Liver (tissue), 9 donors: ENCODE data around the gene MCF2L. TPM values are rescaled to one million over a fixed set of nuclear protein-coding genes. Genes with fewer than 3 reads are reported as not detected.

Experiments used
- DNase-seq: peaks from one replicate; pipeline ENCODE4 v3.0.0-alpha.2; 2017; ENCODE audit warnings: low spot score
- H3K27ac ChIP-seq, 2 donors: one replicate each; pipeline ENCODE4 v1.7.0; 2013; ENCODE audit warnings: inconsistent platforms in 2 of 2, low read length in 2 of 2, control low read depth in 1 of 2, low read depth in 1 of 2, mild to moderate bottlenecking in 1 of 2
- H3K27me3 ChIP-seq, 4 donors: one replicate each; pipeline versions ENCODE4 v1.6.1 to v1.7.0; 2013; ENCODE audit warnings: low read length in 3 of 4, inconsistent platforms in 1 of 4, mild to moderate bottlenecking in 1 of 4, moderate library complexity in 1 of 4; ENCODE audit not compliant: control insufficient read depth in 4 of 4, insufficient read depth in 4 of 4
- H3K36me3 ChIP-seq, 4 donors: one replicate each; pipeline versions ENCODE4 v1.6.1 to v1.7.0; 2013; ENCODE audit warnings: low read length in 3 of 4, mild to moderate bottlenecking in 3 of 4, low read depth in 1 of 4, moderate library complexity in 1 of 4; ENCODE audit not compliant: control insufficient read depth in 4 of 4, insufficient read depth in 3 of 4
- H3K4me1 ChIP-seq, 4 donors: one replicate each; pipeline versions ENCODE4 v1.6.1 to v1.7.0; 2013; ENCODE audit warnings: low read length in 3 of 4, mild to moderate bottlenecking in 3 of 4, moderate library complexity in 1 of 4; ENCODE audit not compliant: control insufficient read depth in 4 of 4, insufficient read depth in 4 of 4
- H3K4me3 ChIP-seq, 3 donors: one replicate each; pipeline versions ENCODE4 v1.6.1 to v1.7.0; 2013; ENCODE audit warnings: low read length in 3 of 3, control low read depth in 1 of 3, low read depth in 1 of 3, mild to moderate bottlenecking in 1 of 3
- H3K9ac ChIP-seq, 2 donors: one replicate each; pipeline ENCODE4 v1.7.0; 2013; ENCODE audit warnings: low read length in 2 of 2, mild to moderate bottlenecking in 2 of 2, moderate library complexity in 2 of 2, control low read depth in 1 of 2, low read depth in 1 of 2
- H3K9me3 ChIP-seq, 4 donors: one replicate each; pipeline versions ENCODE4 v1.6.1 to v1.7.0; 2013; ENCODE audit warnings: low read length in 3 of 4; ENCODE audit not compliant: control insufficient read depth in 4 of 4
- EGR1 ChIP-seq, 2 donors: IDR thresholded peaks; 2 replicates each; pipeline ENCODE4 v1.6.1; 2016 to 2018; ENCODE audit warnings: antibody characterized with exemption in 2 of 2, low read depth in 2 of 2
- FOXA1 ChIP-seq: IDR thresholded peaks from 2 replicates; pipeline ENCODE4 v1.6.1; 2016; ENCODE audit warnings: antibody characterized with exemption
- FOXA2 ChIP-seq: IDR thresholded peaks from 2 replicates; pipeline ENCODE4 v1.6.1; 2016; ENCODE audit warnings: antibody characterized with exemption
- GABPA ChIP-seq, 2 donors: IDR thresholded peaks in 1 of 2; conservative IDR thresholded peaks in 1 of 2; 2 replicates each; pipeline ENCODE4 v1.6.1; 2016; ENCODE audit warnings: antibody characterized with exemption in 2 of 2, mild to moderate bottlenecking in 1 of 2, moderate library complexity in 1 of 2
- HNF4A ChIP-seq, 2 donors: conservative IDR thresholded peaks; 2 replicates each; pipeline ENCODE4 v1.6.1; 2016; ENCODE audit warnings: antibody characterized with exemption in 2 of 2, mild to moderate bottlenecking in 2 of 2
- HNF4G ChIP-seq: IDR thresholded peaks from 2 replicates; pipeline ENCODE4 v1.6.1; 2016; ENCODE audit warnings: antibody characterized with exemption
- JUND ChIP-seq, 2 donors: IDR thresholded peaks; 2 replicates each; pipeline ENCODE4 v1.6.1; 2016; ENCODE audit warnings: antibody characterized with exemption in 2 of 2
- NR2F2 ChIP-seq: IDR thresholded peaks from 2 replicates; pipeline ENCODE4 v1.6.1; 2016; ENCODE audit warnings: antibody characterized with exemption
- RAD21 ChIP-seq, 2 donors: IDR thresholded peaks; 2 replicates each; pipeline ENCODE4 v1.6.1; 2016; ENCODE audit warnings: antibody characterized with exemption in 2 of 2, mild to moderate bottlenecking in 2 of 2
- RXRA ChIP-seq, 2 donors: IDR thresholded peaks; 2 replicates each; pipeline ENCODE4 v1.6.1; 2017 to 2018; ENCODE audit warnings: antibody characterized with exemption in 2 of 2, mild to moderate bottlenecking in 1 of 2
- SP1 ChIP-seq: IDR thresholded peaks from 2 replicates; pipeline ENCODE4 v1.6.1; 2018; ENCODE audit warnings: antibody characterized with exemption, mild to moderate bottlenecking
- TAF1 ChIP-seq: conservative IDR thresholded peaks from 2 replicates; pipeline ENCODE4 v1.6.1; 2016; ENCODE audit warnings: antibody characterized with exemption, mild to moderate bottlenecking
- WGBS: extraction: QIAGEN DNeasy Blood & Tissue Kit; methylation state at CpG from one replicate; pipeline ENCODE4 v1.1.7; 2013; 5-methylcytosine and 5-hydroxymethylcytosine counted together
- polyA plus RNA-seq, 2 donors: library from polyadenylated mRNA; stranded (reverse) in 1 of 2; unstranded in 1 of 2; fragments of 200-250 nt in 1 of 2; fragments of >200 nt in 1 of 2; fragmentation: Nextera tagmentation in 1 of 2; extraction: Ambion mirVana in 1 of 2; gene quantifications; one replicate each; pipeline versions ENCODE4 v1.2.1 to v1.2.3, GENCODE V29; 2013 to 2015
- total RNA-seq, 2 donors: library from RNA; depleted of rRNA; stranded (reverse); fragments of >200 nt; gene quantifications; one replicate each; pipeline ENCODE4 v1.2.3, GENCODE V29; 2014
- TF ChIP-seq, protein P1 (sequence below): IDR thresholded peaks from 2 replicates; pipeline ENCODE4 v1.6.1; 2016; ENCODE audit warnings: antibody characterized with exemption
- TF ChIP-seq, protein P2 (sequence below): IDR thresholded peaks from 2 replicates; pipeline ENCODE4 v1.6.1; 2016; ENCODE audit warnings: antibody characterized with exemption, mild to moderate bottlenecking
- TF ChIP-seq, protein P3 (sequence below): IDR thresholded peaks from 2 replicates; pipeline ENCODE4 v1.6.1; 2016; ENCODE audit warnings: antibody characterized with exemption
- TF ChIP-seq, protein P4 (sequence below): IDR thresholded peaks from 2 replicates; pipeline ENCODE4 v1.6.1; 2016; ENCODE audit warnings: antibody characterized with exemption
- donor health status: healthy.
- donor health status: healthy.
- donor health status: healthy.
- donor health status: healthy.
- donor health status: healthy.

The MCF2L gene
- total and polyA plus RNA-seq, 4 donors = 2.9 to 12.8 (median 7.1) TPM

DNA sequence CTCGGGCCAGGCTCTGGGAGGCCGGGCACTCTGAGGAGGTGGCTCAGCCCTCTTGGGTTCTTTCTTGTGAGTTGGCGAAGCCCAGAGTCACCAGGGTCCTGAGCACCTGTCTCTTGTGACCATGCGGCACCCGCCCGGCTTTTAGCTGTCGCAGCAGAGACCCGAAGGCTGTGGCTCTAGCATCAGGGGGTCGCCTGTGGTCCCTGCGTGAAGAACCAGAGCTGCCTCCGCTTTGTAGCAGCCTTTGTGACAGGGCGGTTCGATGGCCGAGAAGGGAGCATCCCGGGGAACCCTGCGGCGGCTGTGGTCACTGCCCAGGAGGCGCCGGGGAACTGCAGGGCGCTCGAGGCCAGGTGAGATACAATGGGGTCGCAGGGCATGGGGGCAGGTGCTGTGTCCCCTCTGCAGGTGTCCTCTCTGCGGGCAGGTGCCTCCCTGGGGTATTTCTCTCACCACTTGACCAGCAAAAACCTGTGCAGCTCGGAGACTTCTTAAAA is 10.4 kb downstream of the MCF2L start:
- Histone ChIP-seq H3K9ac (no peak overlapping the region), H3K27ac (no peak overlapping the region)
- 92% methylated on average over 24 of the region's 24 CpGs for WGBS

DNA sequence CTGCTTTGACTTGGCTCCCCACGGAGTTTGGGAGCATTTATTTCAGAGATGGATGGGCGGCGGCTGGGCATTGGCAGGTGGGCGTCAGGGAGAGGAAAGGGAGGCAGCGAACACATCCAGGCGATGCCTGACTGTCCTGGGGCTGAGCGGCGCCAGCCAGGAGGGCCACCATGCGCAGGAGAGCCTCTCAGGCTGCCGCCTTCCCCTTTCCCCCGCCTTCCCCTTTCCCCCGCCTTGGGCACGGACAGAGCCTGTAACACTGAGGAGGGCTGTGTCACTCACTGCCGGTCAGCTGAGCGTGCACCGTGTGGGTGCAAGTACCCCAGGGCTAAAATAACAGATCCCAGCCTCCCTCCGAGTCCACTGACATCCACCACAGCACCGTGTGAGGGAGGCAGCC is 11.4 kb downstream of the MCF2L start:
- H3K9ac ChIP-seq = no peak overlapping the region
- no peak overlapping the region for H3K27ac ChIP-seq
- H3K36me3 ChIP-seq = no peaks in the 10 kb centered on the region
- no peaks in the 10 kb centered on the region for H3K27me3 ChIP-seq
- H3K4me1 ChIP-seq = peaks cover 0 to 9% (median 6%) of the 10 kb centered on the region in 4 donors
- no peaks in the 10 kb centered on the region for H3K9me3 ChIP-seq
- TF ChIP-seq HNF4A (conservative IDR thresholded peaks at IDR 0.05) = no peak
- TF ChIP-seq EGR1 (IDR thresholded peaks at IDR 0.05; ENCODE audit: low read depth in 2 of 2) = no peak
- TF ChIP-seq NR2F2 = no peak
- no peak for TF ChIP-seq HNF4G
- TF ChIP-seq, protein P1, sequence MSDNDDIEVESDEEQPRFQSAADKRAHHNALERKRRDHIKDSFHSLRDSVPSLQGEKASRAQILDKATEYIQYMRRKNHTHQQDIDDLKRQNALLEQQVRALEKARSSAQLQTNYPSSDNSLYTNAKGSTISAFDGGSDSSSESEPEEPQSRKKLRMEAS = no peak
- TF ChIP-seq, protein P2, sequence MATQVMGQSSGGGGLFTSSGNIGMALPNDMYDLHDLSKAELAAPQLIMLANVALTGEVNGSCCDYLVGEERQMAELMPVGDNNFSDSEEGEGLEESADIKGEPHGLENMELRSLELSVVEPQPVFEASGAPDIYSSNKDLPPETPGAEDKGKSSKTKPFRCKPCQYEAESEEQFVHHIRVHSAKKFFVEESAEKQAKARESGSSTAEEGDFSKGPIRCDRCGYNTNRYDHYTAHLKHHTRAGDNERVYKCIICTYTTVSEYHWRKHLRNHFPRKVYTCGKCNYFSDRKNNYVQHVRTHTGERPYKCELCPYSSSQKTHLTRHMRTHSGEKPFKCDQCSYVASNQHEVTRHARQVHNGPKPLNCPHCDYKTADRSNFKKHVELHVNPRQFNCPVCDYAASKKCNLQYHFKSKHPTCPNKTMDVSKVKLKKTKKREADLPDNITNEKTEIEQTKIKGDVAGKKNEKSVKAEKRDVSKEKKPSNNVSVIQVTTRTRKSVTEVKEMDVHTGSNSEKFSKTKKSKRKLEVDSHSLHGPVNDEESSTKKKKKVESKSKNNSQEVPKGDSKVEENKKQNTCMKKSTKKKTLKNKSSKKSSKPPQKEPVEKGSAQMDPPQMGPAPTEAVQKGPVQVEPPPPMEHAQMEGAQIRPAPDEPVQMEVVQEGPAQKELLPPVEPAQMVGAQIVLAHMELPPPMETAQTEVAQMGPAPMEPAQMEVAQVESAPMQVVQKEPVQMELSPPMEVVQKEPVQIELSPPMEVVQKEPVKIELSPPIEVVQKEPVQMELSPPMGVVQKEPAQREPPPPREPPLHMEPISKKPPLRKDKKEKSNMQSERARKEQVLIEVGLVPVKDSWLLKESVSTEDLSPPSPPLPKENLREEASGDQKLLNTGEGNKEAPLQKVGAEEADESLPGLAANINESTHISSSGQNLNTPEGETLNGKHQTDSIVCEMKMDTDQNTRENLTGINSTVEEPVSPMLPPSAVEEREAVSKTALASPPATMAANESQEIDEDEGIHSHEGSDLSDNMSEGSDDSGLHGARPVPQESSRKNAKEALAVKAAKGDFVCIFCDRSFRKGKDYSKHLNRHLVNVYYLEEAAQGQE = no peak
- no peak for TF ChIP-seq SP1
- TF ChIP-seq RAD21 (IDR thresholded peaks at IDR 0.05) = no peak
- no peak overlapping the region for H3K4me3 ChIP-seq
- no peak for DNase-seq
- 78% methylated on average over 18 of the region's 18 CpGs for WGBS

More for the DNA sequence above, 10.4 kb downstream of the MCF2L start:
- H3K36me3 ChIP-seq = no peaks in the 10 kb centered on the region
- H3K27me3 ChIP-seq = no peaks in the 10 kb centered on the region
- H3K9me3 ChIP-seq = no peaks in the 10 kb centered on the region
- TF ChIP-seq, protein P3, sequence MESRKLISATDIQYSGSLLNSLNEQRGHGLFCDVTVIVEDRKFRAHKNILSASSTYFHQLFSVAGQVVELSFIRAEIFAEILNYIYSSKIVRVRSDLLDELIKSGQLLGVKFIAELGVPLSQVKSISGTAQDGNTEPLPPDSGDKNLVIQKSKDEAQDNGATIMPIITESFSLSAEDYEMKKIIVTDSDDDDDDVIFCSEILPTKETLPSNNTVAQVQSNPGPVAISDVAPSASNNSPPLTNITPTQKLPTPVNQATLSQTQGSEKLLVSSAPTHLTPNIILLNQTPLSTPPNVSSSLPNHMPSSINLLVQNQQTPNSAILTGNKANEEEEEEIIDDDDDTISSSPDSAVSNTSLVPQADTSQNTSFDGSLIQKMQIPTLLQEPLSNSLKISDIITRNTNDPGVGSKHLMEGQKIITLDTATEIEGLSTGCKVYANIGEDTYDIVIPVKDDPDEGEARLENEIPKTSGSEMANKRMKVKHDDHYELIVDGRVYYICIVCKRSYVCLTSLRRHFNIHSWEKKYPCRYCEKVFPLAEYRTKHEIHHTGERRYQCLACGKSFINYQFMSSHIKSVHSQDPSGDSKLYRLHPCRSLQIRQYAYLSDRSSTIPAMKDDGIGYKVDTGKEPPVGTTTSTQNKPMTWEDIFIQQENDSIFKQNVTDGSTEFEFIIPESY = no peak
- TF ChIP-seq HNF4A (conservative IDR thresholded peaks at IDR 0.05) = no peak
- TF ChIP-seq FOXA2 = no peak
- TF ChIP-seq, protein P4, sequence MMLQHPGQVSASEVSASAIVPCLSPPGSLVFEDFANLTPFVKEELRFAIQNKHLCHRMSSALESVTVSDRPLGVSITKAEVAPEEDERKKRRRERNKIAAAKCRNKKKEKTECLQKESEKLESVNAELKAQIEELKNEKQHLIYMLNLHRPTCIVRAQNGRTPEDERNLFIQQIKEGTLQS = no peak
- H3K4me1 ChIP-seq = peaks cover 0 to 1% (median under 1%) of the 10 kb centered on the region in 4 donors
- no peak overlapping the region for H3K4me3 ChIP-seq
- no peak for DNase-seq

DNA sequence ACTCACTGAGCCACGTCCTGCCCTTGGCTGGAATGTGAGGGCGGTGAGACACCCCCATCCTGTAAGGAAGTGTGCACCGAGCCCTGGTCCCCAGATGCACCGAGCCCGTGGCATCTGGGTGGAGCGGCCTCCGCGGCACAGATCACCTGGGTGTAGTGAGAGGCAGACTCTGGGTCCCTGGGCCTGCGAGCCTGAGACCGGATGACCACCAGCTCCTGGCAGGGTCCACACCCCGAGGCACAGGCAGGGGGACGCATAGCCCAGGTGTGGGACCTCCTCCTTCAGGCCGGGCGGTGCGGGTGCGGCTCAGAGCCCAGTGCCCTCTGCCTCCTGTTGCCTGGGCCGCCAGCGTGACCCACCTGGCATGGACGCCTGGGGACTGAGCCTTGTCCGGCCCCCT is 12.4 kb downstream of the MCF2L start:
- 92% methylated on average over 20 of the region's 20 CpGs for WGBS
- H3K9ac ChIP-seq = no peak overlapping the region
- H3K4me3 ChIP-seq = no peak overlapping the region
- no peaks in the 10 kb centered on the region for H3K36me3 ChIP-seq
- no peak overlapping the region for H3K27ac ChIP-seq
- H3K4me1 ChIP-seq = peaks cover 0 to 19% (median 14%) of the 10 kb centered on the region in 4 donors
- no peaks in the 10 kb centered on the region for H3K27me3 ChIP-seq
- no peaks in the 10 kb centered on the region for H3K9me3 ChIP-seq
- no peak for DNase-seq
- no peak for TF ChIP-seq SP1
- no peak for TF ChIP-seq RXRA (IDR thresholded peaks at IDR 0.05)
- no peak for TF ChIP-seq TAF1
- TF ChIP-seq, protein P2 = no peak
- no peak for TF ChIP-seq FOXA2
- no peak for TF ChIP-seq GABPA (IDR thresholded peaks at IDR 0.05 in 1 of 2, conservative IDR thresholded peaks at IDR 0.05 in 1 of 2)
- no peak for TF ChIP-seq EGR1 (IDR thresholded peaks at IDR 0.05; ENCODE audit: low read depth in 2 of 2)
- TF ChIP-seq, protein P1 = no peak
- no peak for TF ChIP-seq NR2F2
- TF ChIP-seq HNF4G = no peak
- TF ChIP-seq, protein P4 = no peak
- TF ChIP-seq FOXA1 = no peak
- no peak for TF ChIP-seq JUND (IDR thresholded peaks at IDR 0.05)
